AG10803 (cell line): ENCODE results near the gene NAAA.
"Not testable (repeated sequence)": the region's sequence is repeated elsewhere in the genome, so short reads cannot be mapped to it uniquely, and the experiment has no call there.

ENCODE experiments used
- DNase-seq: peaks from one replicate; pipeline ENCODE4 v3.0.0; 2010; ENCODE audit warnings: low read depth
- H3K4me3 ChIP-seq: 2 replicates; pipeline ENCODE4 v1.5.1; 2011; ENCODE audit warnings: mild to moderate bottlenecking, low read length, control low read depth
- CTCF ChIP-seq: conservative IDR thresholded peaks from 2 replicates; pipeline ENCODE4 v1.5.1; 2011; ENCODE audit warnings: mild to moderate bottlenecking, low read length, control low read depth, inconsistent platforms

NAAA gene

GRCh38 chr4:75935628-75936027, 5.2 kb downstream of the NAAA start:
- H3K4me3 ChIP-seq, result no peak overlapping the region
- no peak for DNase-seq
- TF ChIP-seq CTCF, result no peak

GRCh38 chr4:75930152-75930551, 10.7 kb downstream of the NAAA start:
- no peak for DNase-seq
- H3K4me3 ChIP-seq, result no peak overlapping the region
- TF ChIP-seq CTCF, result no peak

- H3K4me3 ChIP-seq, DNase-seq: not testable (repeated sequence)
Observed at GRCh38 chr4:75924916-75925315, 15.9 kb downstream of the NAAA start.

GRCh38 chr4:75924309-75924827, 16.4 kb downstream of the NAAA start:
- no peak overlapping the region for H3K4me3 ChIP-seq
- peak; percentile 9 for DNase-seq
- TF ChIP-seq CTCF, result no peak

GRCh38 chr4:75922588-75922987, 18.2 kb downstream of the NAAA start:
- DNase-seq, result no peak
- H3K4me3 ChIP-seq, result no peak overlapping the region
- no peak for TF ChIP-seq CTCF

- no peak overlapping the region for H3K4me3 ChIP-seq
- no peak for DNase-seq
- TF ChIP-seq CTCF, result no peak
Observed at GRCh38 chr4:75921910-75922309, 18.9 kb downstream of the NAAA start.

- DNase-seq, result no peak
- no peak for TF ChIP-seq CTCF
- no peak overlapping the region for H3K4me3 ChIP-seq
Observed at GRCh38 chr4:75920327-75920726, 20.5 kb downstream of the NAAA start.

- peak; percentile 68 for DNase-seq
- H3K4me3 ChIP-seq, result no peak overlapping the region
- no peak for TF ChIP-seq CTCF
Observed at GRCh38 chr4:75919920-75920319, 20.9 kb downstream of the NAAA start.
